Thyroid gland (tissue), 4 donors: Measurements from ENCODE around the gene HSPA4.

Source experiments
- POLR2A ChIP-seq, 2 donors: fragments of 450-650 bp; IDR thresholded peaks; one replicate each; pipeline ENCODE4 v1.6.1; 2017; ENCODE audit warnings: antibody characterized with exemption in 2 of 2, mild to moderate bottlenecking in 2 of 2, moderate library complexity in 1 of 2
- TF ChIP-seq, protein P1 (sequence below), 6 experiments: fragments of 200-600 bp in 3 of 6; fragments of 450-650 bp in 3 of 6; sonication (generic) in 3 of 6; IDR thresholded peaks; one replicate each; pipeline ENCODE4 v1.5.1; 2016 to 2019; ENCODE audit warnings: antibody characterized with exemption in 6 of 6, mild to moderate bottlenecking in 2 of 6, inconsistent platforms in 1 of 6, moderate library complexity in 1 of 6

DNA sequence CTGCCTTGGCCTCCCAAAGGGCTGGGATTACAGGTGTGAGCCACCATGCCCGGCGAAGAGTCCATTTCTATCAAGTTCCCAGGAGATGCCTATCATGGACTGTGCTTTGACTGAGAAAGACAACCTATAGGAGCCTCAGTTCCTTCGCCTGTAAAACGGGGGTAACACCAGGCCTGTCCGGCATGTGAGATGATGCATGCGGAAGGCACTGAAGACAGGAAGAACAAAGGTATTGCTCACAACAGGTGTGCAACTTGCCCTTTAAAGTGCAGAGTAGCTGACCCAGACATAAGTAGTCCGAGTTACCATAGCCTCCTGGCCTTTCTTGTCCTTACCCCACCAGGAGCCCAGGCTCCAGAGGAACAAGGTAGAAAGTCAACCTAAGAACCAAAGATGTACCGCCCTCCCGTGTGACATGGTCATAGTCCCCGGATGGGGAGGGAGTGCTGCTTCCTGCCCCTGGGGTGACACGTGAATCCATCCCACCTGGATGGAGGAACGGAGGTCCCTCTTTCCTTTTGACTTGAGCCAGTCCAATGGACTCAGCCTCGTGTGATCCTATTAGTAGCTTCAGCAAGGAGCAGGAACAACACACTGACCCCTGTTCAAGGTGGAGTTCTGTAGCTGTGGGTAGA lies 60.3 kb downstream of the HSPA4 start:
- no peak for TF ChIP-seq POLR2A (IDR thresholded peaks at IDR 0.05)
- TF ChIP-seq, protein P1, sequence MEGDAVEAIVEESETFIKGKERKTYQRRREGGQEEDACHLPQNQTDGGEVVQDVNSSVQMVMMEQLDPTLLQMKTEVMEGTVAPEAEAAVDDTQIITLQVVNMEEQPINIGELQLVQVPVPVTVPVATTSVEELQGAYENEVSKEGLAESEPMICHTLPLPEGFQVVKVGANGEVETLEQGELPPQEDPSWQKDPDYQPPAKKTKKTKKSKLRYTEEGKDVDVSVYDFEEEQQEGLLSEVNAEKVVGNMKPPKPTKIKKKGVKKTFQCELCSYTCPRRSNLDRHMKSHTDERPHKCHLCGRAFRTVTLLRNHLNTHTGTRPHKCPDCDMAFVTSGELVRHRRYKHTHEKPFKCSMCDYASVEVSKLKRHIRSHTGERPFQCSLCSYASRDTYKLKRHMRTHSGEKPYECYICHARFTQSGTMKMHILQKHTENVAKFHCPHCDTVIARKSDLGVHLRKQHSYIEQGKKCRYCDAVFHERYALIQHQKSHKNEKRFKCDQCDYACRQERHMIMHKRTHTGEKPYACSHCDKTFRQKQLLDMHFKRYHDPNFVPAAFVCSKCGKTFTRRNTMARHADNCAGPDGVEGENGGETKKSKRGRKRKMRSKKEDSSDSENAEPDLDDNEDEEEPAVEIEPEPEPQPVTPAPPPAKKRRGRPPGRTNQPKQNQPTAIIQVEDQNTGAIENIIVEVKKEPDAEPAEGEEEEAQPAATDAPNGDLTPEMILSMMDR (IDR thresholded peaks at IDR 0.05): no peak
